ENCODE measurements around the gene PFAS.

GRCh38 chr17:8256291-8256690, 7.2 kb downstream of the PFAS start:
- TF ChIP-seq POLR2A (IDR thresholded peaks at IDR 0.05), result no peak
- TF ChIP-seq, protein P1, sequence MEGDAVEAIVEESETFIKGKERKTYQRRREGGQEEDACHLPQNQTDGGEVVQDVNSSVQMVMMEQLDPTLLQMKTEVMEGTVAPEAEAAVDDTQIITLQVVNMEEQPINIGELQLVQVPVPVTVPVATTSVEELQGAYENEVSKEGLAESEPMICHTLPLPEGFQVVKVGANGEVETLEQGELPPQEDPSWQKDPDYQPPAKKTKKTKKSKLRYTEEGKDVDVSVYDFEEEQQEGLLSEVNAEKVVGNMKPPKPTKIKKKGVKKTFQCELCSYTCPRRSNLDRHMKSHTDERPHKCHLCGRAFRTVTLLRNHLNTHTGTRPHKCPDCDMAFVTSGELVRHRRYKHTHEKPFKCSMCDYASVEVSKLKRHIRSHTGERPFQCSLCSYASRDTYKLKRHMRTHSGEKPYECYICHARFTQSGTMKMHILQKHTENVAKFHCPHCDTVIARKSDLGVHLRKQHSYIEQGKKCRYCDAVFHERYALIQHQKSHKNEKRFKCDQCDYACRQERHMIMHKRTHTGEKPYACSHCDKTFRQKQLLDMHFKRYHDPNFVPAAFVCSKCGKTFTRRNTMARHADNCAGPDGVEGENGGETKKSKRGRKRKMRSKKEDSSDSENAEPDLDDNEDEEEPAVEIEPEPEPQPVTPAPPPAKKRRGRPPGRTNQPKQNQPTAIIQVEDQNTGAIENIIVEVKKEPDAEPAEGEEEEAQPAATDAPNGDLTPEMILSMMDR (IDR thresholded peaks at IDR 0.05), result no peak

Measured in heart left ventricle (tissue), 13 donors.